ENCODE data around the gene TCF4. TPM values are rescaled to one million over a fixed set of nuclear protein-coding genes. Genes with fewer than 3 reads are reported as not detected.
A peak's percentile ranks its signal among the peaks of the same experiment; 100 is the strongest.

Gene TCF4
- total RNA-seq, 1 donor from 2014 or later = 115 TPM

DNA sequence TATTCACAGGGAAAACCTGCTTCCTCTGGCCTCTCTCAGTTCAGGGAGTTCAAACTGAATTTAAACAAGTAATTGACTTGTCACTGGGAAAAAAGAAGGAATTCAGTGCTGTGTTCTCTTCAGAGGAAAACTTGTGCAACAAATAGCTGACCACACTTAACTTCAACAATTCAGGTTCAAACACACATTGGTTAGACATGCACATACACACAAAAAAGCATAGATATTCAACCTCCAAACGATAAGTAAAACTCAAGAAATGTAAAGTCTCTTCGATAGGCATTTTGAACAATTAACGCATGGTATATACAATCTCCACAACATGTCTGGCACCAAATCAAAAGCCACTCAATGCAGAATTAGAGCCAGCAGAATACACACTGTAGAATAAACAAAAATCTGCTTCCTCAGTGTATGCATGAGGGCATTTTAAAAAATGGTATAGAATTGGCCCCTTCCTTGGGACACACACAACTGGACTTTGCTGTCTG is 269.0 kb downstream of the TCF4 start:
- Histone ChIP-seq H3K9me3 (ENCODE audit: insufficient read depth, low read depth, low read length) (no peaks in the 10 kb centered on the region), H3K4me2 (ENCODE audit: low read length) (peak overlapping the region; percentile 87), H2AFZ (ENCODE audit: low read depth, low read length) (no peak overlapping the region), H3K9ac (ENCODE audit: low read length) (peak overlapping the region; percentile 79), H4K20me1 (ENCODE audit: insufficient read depth, low read length) (peaks cover 11% of the 10 kb centered on the region), H3K4me1 (ENCODE audit: insufficient read depth, low read length) (peaks cover 32% of the 10 kb centered on the region), H3K79me2 (ENCODE audit: insufficient read depth, low read length) (peaks cover 87% of the 10 kb centered on the region), H3K4me3 (ENCODE audit: insufficient read depth, low read depth, low read length) (peak overlapping the region; percentile 77), H3K27ac (ENCODE audit: low read depth, low read length) (peak overlapping the region; percentile 89), H3K27me3 (ENCODE audit: insufficient read depth, low read length) (no peaks in the 10 kb centered on the region), H3K36me3 (ENCODE audit: insufficient read depth, low read length) (no peaks in the 10 kb centered on the region)
- Mint-ChIP-seq H3K36me3 (ENCODE audit: low read depth, unreplicated experiment) (no peaks in the 10 kb centered on the region), H3K4me3 (ENCODE audit: unreplicated experiment) (no peak overlapping the region), H3K27me3 (ENCODE audit: low read depth, unreplicated experiment) (no peaks in the 10 kb centered on the region), H3K27ac (ENCODE audit: unreplicated experiment) (no peak overlapping the region), H3K9me3 (ENCODE audit: unreplicated experiment) (no peaks in the 10 kb centered on the region), H3K4me1 (ENCODE audit: low read depth, unreplicated experiment) (peaks cover 35% of the 10 kb centered on the region)
- peak; percentile 52 for FAIRE-seq
- peak; percentile 66 for DNase-seq (ENCODE audit: low read depth)
- no peak for TF ChIP-seq EZH2 (IDR thresholded peaks at IDR 0.05; ENCODE audit: insufficient read depth, low read length)
- TF ChIP-seq, protein P1, sequence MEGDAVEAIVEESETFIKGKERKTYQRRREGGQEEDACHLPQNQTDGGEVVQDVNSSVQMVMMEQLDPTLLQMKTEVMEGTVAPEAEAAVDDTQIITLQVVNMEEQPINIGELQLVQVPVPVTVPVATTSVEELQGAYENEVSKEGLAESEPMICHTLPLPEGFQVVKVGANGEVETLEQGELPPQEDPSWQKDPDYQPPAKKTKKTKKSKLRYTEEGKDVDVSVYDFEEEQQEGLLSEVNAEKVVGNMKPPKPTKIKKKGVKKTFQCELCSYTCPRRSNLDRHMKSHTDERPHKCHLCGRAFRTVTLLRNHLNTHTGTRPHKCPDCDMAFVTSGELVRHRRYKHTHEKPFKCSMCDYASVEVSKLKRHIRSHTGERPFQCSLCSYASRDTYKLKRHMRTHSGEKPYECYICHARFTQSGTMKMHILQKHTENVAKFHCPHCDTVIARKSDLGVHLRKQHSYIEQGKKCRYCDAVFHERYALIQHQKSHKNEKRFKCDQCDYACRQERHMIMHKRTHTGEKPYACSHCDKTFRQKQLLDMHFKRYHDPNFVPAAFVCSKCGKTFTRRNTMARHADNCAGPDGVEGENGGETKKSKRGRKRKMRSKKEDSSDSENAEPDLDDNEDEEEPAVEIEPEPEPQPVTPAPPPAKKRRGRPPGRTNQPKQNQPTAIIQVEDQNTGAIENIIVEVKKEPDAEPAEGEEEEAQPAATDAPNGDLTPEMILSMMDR (IDR thresholded peaks at IDR 0.05; ENCODE audit: insufficient read depth, low read depth, low read length) = no peak

DNA sequence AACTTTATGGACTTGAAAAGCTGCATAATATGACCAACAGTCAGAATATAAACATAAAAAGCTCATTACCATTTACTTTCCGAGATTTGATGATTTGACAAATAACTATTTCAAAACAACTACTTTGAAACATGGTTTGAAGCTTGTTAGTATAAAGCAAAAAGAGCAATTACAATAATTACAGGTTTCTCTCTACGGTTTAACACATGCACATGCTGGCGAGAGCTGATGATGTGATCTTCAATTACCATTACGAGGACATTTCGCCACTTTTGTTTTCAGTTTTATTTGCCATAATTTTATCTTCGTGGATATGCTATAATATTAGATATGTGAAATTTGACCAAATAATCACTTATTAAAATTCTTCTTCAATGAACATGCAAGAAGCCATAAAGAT is 270.1 kb downstream of the TCF4 start:
- DNase-seq (ENCODE audit: low read depth) = no peak
- Histone ChIP-seq H2AFZ (ENCODE audit: low read depth, low read length) (no peak overlapping the region), H3K79me2 (ENCODE audit: insufficient read depth, low read length) (peaks cover 89% of the 10 kb centered on the region), H3K27ac (ENCODE audit: low read depth, low read length) (no peak overlapping the region), H3K27me3 (ENCODE audit: insufficient read depth, low read length) (no peaks in the 10 kb centered on the region), H3K9me3 (ENCODE audit: insufficient read depth, low read depth, low read length) (no peaks in the 10 kb centered on the region), H3K4me3 (ENCODE audit: insufficient read depth, low read depth, low read length) (no peak overlapping the region), H3K36me3 (ENCODE audit: insufficient read depth, low read length) (no peaks in the 10 kb centered on the region), H3K4me2 (ENCODE audit: low read length) (peak overlapping the region; percentile 87), H3K4me1 (ENCODE audit: insufficient read depth, low read length) (peaks cover 23% of the 10 kb centered on the region), H3K9ac (ENCODE audit: low read length) (peak overlapping the region; percentile 79), H4K20me1 (ENCODE audit: insufficient read depth, low read length) (peaks cover 14% of the 10 kb centered on the region)
- Mint-ChIP-seq H3K36me3 (ENCODE audit: low read depth, unreplicated experiment) (no peaks in the 10 kb centered on the region), H3K4me1 (ENCODE audit: low read depth, unreplicated experiment) (peaks cover 30% of the 10 kb centered on the region), H3K9me3 (ENCODE audit: unreplicated experiment) (no peaks in the 10 kb centered on the region), H3K4me3 (ENCODE audit: unreplicated experiment) (no peak overlapping the region), H3K27me3 (ENCODE audit: low read depth, unreplicated experiment) (no peaks in the 10 kb centered on the region), H3K27ac (ENCODE audit: unreplicated experiment) (no peak overlapping the region)
- FAIRE-seq = peak; percentile 49
- no peak for TF ChIP-seq EZH2 (IDR thresholded peaks at IDR 0.05; ENCODE audit: insufficient read depth, low read length)
- TF ChIP-seq, protein P1 (IDR thresholded peaks at IDR 0.05; ENCODE audit: insufficient read depth, low read depth, low read length) = no peak

DNA sequence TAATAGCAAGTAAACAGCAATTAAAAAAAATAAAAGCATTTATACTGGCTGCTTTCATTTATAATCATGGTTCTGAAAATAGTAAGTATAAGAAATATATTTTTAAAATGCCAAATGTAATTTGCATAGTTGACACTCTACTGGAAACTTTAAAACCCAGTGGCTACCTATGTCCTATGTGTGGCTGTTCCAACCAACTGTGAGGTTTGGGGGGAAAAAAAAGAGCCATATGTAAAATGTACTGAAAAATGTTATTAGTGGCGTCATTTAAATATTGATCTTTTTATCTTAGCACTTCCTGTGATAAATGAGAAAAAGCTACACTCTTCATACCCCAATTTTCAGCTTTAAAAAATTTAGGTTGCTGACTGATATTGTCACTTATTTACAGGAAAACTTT is 270.7 kb downstream of the TCF4 start:
- H4K20me1 ChIP-seq (ENCODE audit: insufficient read depth, low read length) = peaks cover 19% of the 10 kb centered on the region
- no peaks in the 10 kb centered on the region for H3K27me3 Mint-ChIP-seq (ENCODE audit: low read depth, unreplicated experiment)
- TF ChIP-seq EZH2 (IDR thresholded peaks at IDR 0.05; ENCODE audit: insufficient read depth, low read length) = no peak
- TF ChIP-seq, protein P1 (IDR thresholded peaks at IDR 0.05; ENCODE audit: insufficient read depth, low read depth, low read length) = no peak
- peaks cover 30% of the 10 kb centered on the region for H3K4me1 Mint-ChIP-seq (ENCODE audit: low read depth, unreplicated experiment)
- no peaks in the 10 kb centered on the region for H3K27me3 ChIP-seq (ENCODE audit: insufficient read depth, low read length)
- FAIRE-seq = no peak
- H3K27ac ChIP-seq (ENCODE audit: low read depth, low read length) = no peak overlapping the region
- no peaks in the 10 kb centered on the region for H3K36me3 Mint-ChIP-seq (ENCODE audit: low read depth, unreplicated experiment)
- no peak overlapping the region for H3K9ac ChIP-seq (ENCODE audit: low read length)
- H3K4me2 ChIP-seq (ENCODE audit: low read length) = peak overlapping the region; percentile 87
- no peaks in the 10 kb centered on the region for H3K36me3 ChIP-seq (ENCODE audit: insufficient read depth, low read length)
- H3K79me2 ChIP-seq (ENCODE audit: insufficient read depth, low read length) = peaks cover 90% of the 10 kb centered on the region
- H3K27ac Mint-ChIP-seq (ENCODE audit: unreplicated experiment) = no peak overlapping the region
- no peaks in the 10 kb centered on the region for H3K9me3 ChIP-seq (ENCODE audit: insufficient read depth, low read depth, low read length)
- H3K4me3 ChIP-seq (ENCODE audit: insufficient read depth, low read depth, low read length) = no peak overlapping the region
- H3K4me3 Mint-ChIP-seq (ENCODE audit: unreplicated experiment) = no peak overlapping the region
- no peak overlapping the region for H2AFZ ChIP-seq (ENCODE audit: low read depth, low read length)
- H3K4me1 ChIP-seq (ENCODE audit: insufficient read depth, low read length) = peaks cover 18% of the 10 kb centered on the region
- no peak for DNase-seq (ENCODE audit: low read depth)
- H3K9me3 Mint-ChIP-seq (ENCODE audit: unreplicated experiment) = no peaks in the 10 kb centered on the region
